GM19351 (cell line): Measurements from ENCODE around the gene GABARAPL2.

ENCODE experiments used
- ATAC-seq: cut with Tn5 transposase; IDR thresholded peaks from one replicate; pipeline ENCODE4 v1.9.1; 2021; ENCODE audit warnings: mild to moderate bottlenecking, moderate library complexity; ENCODE audit not compliant: unreplicated experiment

Gene GABARAPL2

GRCh38 chr16:75552951-75553350 is 13.2 kb upstream of the GABARAPL2 start:
- ATAC-seq, result no peak

GRCh38 chr16:75555213-75555706 is 10.9 kb upstream of the GABARAPL2 start:
- peak; percentile 41 for ATAC-seq

GRCh38 chr16:75555707-75556430 is 10.3 kb upstream of the GABARAPL2 start, which contains the start of gene TMEM231:
Gene TMEM231 (minus strand): TSS chr16:75556252. CDS start chr16:75556209, 43 bp downstream.
- peak; percentile 94 for ATAC-seq

GRCh38 chr16:75556431-75556950 is 9.7 kb upstream of the GABARAPL2 start:
- no peak for ATAC-seq

- ATAC-seq, result no peak
These were observed 7.3 kb upstream of the GABARAPL2 start for GRCh38 chr16:75558846-75559401.

- ATAC-seq, result no peak
These were observed 6.4 kb upstream of the GABARAPL2 start for GRCh38 chr16:75559564-75560372.

GRCh38 chr16:75565640-75566039 is 539 bp upstream of the GABARAPL2 start:
- ATAC-seq, result peak; percentile 7

- peak; percentile 12 for ATAC-seq
These were observed 628 bp downstream of the GABARAPL2 start for GRCh38 chr16:75566758-75567255.

- no peak for ATAC-seq
These were observed 1.7 kb downstream of the GABARAPL2 start for GRCh38 chr16:75567911-75568310.

- ATAC-seq, result peak; percentile 21
These were observed 4.4 kb downstream of the GABARAPL2 start for GRCh38 chr16:75570396-75571065.

- no peak for ATAC-seq
These were observed 6.8 kb downstream of the GABARAPL2 start for GRCh38 chr16:75572864-75573542.

- ATAC-seq, result no peak
These were observed 7.8 kb downstream of the GABARAPL2 start for GRCh38 chr16:75573955-75574354.

GRCh38 chr16:75575958-75576357 is 9.8 kb downstream of the GABARAPL2 start:
- no peak for ATAC-seq

- ATAC-seq, result peak; percentile 79
These were observed 10.2 kb downstream of the GABARAPL2 start for GRCh38 chr16:75576384-75576811.

GRCh38 chr16:75578212-75578611 is 12.0 kb downstream of the GABARAPL2 start:
- ATAC-seq, result no peak

- no peak for ATAC-seq
These were observed 12.5 kb downstream of the GABARAPL2 start for GRCh38 chr16:75578725-75579124.

- ATAC-seq, result peak; percentile 27
These were observed 13.2 kb downstream of the GABARAPL2 start for GRCh38 chr16:75579281-75579834.

- peak; percentile 80 for ATAC-seq
These were observed 17.9 kb downstream of the GABARAPL2 start for GRCh38 chr16:75584108-75584507.

- ATAC-seq, result no peak
These were observed 22.5 kb downstream of the GABARAPL2 start for GRCh38 chr16:75588716-75589115.

GRCh38 chr16:75589306-75589705 is 23.1 kb downstream of the GABARAPL2 start:
- no peak for ATAC-seq
